ENCODE data around the gene NTN4.
"Not testable (repeated sequence)": the region's sequence is repeated elsewhere in the genome, so short reads cannot be mapped to it uniquely, and the experiment has no call there.

The NTN4 gene

GRCh38 chr12:95621725-95622124 is 168.8 kb downstream of the NTN4 start:
- no peak for DNase-seq

GRCh38 chr12:95620171-95620570 is 170.4 kb downstream of the NTN4 start:
- no peak for DNase-seq

- DNase-seq = not testable (repeated sequence)
These were observed 174.1 kb downstream of the NTN4 start for GRCh38 chr12:95616470-95616869.

GRCh38 chr12:95615749-95616148 is 174.8 kb downstream of the NTN4 start:
- no peak for DNase-seq

GRCh38 chr12:95614390-95614982 is 176.1 kb downstream of the NTN4 start:
- no peak for DNase-seq

- DNase-seq = no peak
These were observed 177.5 kb downstream of the NTN4 start for GRCh38 chr12:95613021-95613420.

GRCh38 chr12:95611676-95612309 is 178.8 kb downstream of the NTN4 start:
- no peak for DNase-seq

GRCh38 chr12:95608252-95609033 is 182.1 kb downstream of the NTN4 start:
- DNase-seq = no peak
